GM19468 (cell line): Measurements from ENCODE around the gene LAD1.
A peak's percentile ranks its signal among the peaks of the same experiment; 100 is the strongest.

Experiments used
- ATAC-seq: cut with Tn5 transposase; IDR thresholded peaks from one replicate; pipeline ENCODE4 v1.9.1; 2021; ENCODE audit warnings: mild to moderate bottlenecking, moderate library complexity, moderate number of reproducible peaks; ENCODE audit not compliant: unreplicated experiment; ENCODE audit errors: extremely low read depth

The LAD1 gene

DNA sequence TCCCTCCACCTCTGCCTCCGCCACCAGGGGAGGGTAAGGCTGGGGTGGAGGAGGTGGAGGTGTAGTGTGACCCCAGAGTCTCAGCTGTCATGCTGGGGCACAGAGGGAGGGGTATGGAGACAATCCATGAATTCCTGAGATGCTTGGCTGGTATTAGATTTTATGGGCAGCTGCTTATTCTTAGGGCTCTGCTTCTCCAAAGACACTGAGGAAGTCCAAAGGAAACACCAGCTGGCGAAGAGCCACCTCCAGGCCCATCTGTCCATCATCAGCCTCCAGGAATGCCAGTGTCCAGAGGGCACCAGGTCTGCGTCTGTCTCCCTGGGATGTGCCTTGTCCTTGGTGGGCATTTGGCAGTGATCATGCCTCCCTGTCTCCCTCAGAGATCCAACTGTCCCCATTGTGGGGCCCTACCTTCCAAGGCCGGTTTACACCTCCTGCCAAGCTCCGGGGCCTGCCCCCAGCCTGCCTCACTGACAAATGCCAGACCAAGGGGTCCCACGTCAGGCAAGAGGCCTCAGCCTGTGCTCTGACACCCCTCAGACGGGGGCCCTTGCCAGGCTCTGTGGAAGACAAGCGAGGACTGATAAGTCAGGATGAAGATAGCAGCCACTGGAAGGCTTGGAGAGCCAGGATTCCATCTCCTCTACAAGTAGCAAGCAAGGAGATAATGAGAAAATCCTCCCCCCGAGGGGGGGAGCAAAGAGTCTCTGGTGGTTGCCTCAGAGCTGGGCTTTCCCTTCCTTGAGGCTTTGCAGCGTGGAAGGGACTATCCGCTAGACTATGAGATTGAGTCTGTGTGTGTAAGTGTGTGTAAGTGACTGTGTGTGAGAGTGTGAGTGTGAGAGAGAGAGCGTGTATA is 20.9 kb upstream of the LAD1 start:
- no peak for ATAC-seq

- no peak for ATAC-seq
Measured at GRCh38 chr1:201419256-201419655, 20.1 kb upstream of the LAD1 start.

DNA sequence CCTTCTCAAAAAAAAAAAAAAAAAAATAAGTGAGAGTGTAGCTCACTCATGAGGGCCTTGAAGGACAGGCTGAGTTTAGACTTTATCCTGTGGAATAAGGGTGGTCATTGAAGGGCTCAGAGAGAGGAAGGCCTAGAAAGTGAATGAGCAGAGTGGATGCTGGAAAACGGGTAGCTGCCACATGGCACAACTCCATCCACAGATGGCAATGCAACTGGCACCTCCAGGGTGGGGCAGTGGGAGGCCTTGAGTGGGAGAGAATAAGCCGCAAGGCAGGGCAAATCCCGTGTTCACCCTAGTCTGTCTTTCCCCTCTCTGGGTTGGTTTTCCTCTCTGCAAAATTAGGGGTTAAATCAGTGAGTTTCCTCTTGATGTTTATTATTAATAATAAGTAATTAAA is 19.3 kb upstream of the LAD1 start:
- ATAC-seq = no peak

GRCh38 chr1:201414051-201414738 is 15.1 kb upstream of the LAD1 start:
- no peak for ATAC-seq

DNA sequence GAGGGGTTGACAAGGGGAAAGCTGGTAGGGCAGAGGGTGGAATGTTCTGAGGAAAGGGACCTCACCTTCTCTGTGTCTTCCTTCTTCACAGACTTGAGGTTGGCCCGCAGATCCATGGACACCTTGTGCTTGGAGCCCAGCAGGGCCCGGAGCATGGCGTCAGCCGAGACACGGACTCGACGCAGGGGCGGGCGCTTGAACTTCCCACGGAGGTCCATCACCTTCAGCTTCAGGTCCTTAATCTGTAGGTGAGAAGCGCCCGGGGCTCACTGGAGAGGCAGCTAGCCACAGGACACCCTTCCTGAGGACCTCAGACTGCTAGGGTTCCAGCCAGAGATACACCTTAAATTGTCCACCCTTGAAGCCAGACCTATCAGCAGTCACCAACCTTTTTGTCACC is 12.2 kb upstream of the LAD1 start:
- ATAC-seq = no peak

DNA sequence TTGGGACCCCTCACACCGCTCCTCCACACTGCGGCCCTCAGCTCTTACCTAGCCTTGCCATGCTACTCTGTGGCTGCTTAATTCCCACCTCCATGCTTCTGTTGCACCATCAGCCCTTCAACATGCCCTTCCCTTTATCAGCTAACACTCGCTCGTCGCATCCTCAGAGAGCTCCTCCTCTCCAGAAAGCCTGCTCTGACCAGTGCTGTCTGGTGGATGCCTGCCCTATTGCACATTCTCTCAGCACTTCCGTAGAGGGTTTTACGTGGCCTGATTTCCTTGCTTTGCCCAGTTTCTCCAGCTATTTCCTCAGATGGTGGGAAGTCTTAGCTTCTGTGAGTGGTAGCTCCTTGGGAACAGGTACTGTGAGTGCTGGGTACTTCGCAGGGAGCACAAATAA is 10.3 kb upstream of the LAD1 start:
- no peak for ATAC-seq

DNA sequence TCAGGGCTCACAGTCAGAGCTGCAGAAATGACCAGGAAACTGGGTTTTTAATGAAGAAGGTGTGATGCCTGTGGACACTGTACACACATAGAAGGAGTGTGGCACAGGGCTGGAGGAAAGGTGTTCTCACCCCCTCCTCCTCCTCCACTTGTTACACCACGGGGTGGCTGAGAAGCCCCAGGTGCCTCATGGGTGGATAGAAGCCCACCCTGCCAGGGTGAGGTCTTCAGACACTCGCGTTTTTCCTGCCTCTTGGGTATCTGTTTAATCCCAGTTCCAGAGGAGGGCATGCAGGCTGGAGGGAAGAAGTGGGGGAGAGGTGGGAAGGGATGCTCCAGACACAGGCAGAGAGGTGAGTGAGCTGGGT is 9.7 kb upstream of the LAD1 start:
- no peak for ATAC-seq

DNA sequence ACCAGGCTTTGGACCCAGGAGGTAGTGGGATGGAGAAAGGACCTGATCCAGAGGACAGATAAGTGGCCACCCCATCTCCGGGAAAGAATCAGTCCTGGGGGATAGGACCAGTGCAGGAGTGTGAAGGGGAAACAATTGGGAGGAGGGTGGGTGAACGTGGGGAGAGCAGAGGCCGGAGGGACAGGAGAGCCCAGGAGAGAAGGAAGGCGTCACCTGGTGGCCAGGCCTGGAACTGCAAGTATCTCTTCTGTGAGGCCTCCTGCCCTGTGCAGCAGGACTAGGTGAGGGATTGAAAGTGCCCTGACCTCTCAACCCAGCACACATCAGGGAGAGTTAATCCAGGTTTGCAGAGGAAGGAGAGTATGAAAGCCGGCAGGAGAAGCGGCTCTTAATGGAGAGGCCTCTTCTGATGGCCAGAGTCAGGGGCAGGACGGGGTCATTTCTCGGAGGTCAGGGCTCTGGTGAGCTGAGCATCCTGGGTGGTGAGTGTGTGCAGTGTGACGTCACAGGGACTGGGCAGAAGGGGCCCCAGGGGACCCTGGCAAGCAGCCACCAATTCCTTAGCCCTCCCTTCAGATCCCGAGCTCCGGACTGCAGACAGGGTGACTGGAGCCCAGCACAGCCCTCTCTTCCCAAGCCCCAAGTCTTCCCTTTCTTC is 9.2 kb upstream of the LAD1 start:
- no peak for ATAC-seq

- no peak for ATAC-seq
Measured at GRCh38 chr1:201406831-201407406, 7.8 kb upstream of the LAD1 start.

- peak; percentile 20 for ATAC-seq
Measured at GRCh38 chr1:201405484-201405831, 6.3 kb upstream of the LAD1 start.

DNA sequence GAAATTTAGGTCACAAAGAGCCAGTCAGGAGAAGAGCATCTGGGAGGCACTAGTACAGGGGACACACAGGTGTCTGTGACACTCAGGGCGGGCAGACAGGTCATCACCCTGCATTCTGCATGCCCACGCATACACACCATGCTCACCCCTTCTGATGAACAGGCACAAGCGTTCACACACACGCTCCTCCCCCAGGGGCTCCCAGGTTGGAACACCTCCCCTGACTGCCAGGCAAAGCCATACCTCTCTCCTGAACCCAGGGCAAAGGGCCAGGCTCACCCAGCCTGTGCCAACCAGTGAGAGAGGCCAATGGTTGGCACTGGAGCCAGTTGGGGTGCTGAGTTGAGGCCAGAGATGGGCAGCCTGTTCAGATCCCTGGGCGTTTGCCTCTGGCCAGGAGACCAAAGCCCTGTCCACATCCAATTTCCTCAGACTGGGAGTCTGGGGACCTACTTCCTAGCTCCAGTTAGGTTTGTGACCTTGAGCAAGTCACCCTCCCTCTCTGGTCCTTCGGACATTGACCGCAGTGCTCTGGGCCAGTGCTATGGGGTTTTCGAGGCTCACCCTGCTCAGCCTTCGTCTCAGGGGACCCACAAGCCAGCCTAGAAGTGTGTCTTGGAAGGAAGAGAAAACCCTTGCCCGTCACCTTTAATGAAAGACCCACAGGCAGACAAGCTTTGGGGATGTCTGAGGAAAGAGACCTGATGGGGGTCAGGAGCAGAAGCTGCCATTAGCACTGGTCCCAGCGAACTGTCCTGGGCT is 5.8 kb upstream of the LAD1 start:
- ATAC-seq = no peak

DNA sequence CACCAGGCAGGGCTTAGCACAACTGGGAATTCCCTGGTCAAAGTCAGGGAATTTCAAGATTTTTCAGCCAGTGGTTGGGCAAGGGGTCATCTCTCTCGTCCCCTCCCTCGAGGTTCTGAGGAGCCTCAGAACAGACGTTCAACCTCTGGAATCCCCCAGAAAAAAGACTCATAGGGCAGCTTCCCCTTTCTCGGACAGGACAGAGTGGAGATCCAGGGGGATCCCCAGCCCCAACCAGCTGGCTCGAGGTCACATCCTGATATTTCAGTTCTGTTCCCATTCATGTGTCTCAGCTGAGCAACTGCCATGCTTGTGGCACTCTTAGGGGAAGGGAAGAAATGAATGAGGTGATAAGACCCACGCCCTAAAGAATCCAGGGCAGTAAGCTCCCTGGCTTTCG is 4.9 kb upstream of the LAD1 start:
- ATAC-seq = no peak

GRCh38 chr1:201403359-201403758 is 4.2 kb upstream of the LAD1 start:
- no peak for ATAC-seq

- ATAC-seq = no peak
Measured at GRCh38 chr1:201401700-201402099, 2.6 kb upstream of the LAD1 start.

DNA sequence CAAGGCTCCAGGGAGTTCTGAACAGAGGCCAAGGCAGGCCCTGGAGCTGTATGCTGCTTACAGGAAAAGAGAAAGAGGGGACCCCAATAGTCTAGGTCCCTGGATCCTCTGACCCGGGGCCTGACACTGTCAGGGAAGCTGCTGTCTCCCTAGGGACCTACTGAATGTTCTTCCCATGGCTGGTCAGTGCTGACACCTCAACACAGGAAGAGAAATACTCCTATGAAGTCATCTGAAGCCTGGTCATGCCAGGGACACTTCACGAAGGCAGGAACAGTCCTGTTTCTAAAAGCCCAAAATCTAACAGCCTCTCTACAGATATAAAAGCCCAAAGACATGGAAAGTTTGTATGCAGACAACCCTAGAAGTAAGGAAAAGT is 1.7 kb upstream of the LAD1 start:
- ATAC-seq = no peak

- no peak for ATAC-seq
Measured at GRCh38 chr1:201400212-201400851, 1.2 kb upstream of the LAD1 start.

DNA sequence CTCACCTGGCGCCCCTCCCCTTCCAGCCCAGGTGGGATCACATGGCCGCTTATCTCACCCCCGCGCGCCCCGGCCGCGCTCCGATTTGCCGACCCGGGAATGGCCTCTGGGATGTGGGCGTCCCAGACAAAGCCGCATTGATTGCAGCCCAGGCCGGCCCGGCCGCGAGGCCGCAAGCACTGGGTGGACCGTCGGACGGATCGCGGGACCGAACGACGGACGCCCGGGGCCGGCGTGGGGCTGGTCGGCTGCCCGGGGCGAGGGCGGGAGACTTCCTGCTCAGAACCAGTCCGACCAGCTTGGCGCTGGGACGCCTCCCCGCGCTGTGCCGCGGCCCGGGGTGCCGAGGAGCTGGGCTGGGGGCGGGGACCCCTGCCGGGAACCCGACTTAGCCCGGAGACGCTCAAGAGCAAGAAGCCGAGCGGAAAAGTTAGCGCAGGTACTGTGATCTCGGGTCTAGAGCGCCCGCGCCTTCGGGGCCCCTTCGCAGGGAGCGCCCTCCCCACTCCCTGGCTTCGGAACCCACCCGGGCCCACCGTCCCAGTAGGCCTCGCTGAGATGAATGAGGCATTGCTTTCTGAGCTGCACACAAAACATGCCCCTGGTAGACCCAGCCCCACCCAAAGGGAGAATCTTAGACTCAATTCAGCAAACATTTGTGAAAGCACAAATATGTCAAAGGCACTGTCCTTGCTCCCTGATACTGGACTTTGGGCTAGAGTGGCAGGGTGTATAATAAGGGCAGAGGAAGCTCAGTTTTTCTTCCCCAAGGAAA is 415 bp upstream of the LAD1 start:
- no peak for ATAC-seq

DNA sequence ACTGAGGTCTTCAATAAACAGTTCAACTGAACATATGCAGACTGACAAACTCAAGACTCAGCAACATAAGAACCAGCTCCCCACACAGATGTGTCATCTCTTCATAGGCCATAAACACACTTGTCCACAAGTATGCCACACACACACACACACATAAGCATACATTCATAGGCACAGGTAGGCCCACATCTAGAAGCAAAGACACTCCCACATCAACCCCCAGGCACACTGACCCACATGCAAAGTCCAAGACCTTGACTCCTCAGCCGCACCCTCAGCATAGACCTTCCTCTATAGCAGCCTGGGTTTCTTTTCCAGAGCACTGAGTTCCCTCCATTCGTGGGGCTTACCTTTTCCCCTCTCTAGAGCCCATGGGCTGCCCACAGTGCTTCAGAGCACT is 1.4 kb downstream of the LAD1 start:
- no peak for ATAC-seq

DNA sequence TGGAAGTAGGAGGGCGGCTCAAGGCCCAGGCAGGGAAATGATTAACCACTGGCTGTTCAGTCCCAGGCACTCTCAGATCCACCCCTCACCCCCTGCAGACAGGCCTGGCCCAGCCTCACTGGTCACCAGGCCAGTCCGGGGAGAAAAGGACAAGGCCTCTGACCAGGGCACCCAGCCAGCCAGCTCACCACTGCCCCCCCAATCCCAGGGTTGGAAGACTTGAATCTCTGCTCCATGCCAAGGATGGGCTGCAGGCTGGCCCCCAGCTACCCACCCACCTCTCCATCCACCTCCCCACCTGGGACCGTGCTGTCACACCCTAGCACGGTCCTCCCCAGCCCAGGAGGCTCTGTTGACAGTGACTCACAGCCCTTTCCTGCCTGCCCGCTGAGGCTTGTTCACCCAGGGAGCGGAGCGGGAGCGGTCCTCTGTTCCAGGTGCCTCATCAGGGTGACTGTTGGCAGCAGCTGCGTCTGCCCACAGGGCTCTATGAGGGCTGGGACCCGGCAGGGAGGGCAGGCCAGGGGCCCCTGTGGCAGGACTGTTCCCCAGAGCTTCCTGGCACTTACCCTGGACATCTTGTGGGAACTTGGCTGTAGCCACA is 2.2 kb downstream of the LAD1 start:
- ATAC-seq = no peak
